Ovary (tissue), 9 donors: ENCODE measurements around the gene FTHL17. TPM values are rescaled to one million over a fixed set of nuclear protein-coding genes. Genes with fewer than 3 reads are reported as not detected.

ENCODE experiments used
- DNase-seq, 5 donors: peaks; one replicate each; pipeline ENCODE4 v3.0.0-alpha.2; 2019 to 2020
- H3K27ac ChIP-seq, 2 donors: fragments of 200-600 bp; one replicate each; pipeline versions ENCODE4 v1.5.1 to v1.8.0; 2019 to 2022
- H3K27me3 ChIP-seq: fragments of 200-600 bp; one replicate; pipeline ENCODE4 v1.8.0; 2022
- H3K36me3 ChIP-seq: fragments of 200-600 bp; sonication (generic); one replicate; pipeline ENCODE4 v1.5.1; 2019
- H3K4me1 ChIP-seq: one replicate; pipeline ENCODE4 v1.8.1; 2013; ENCODE audit warnings: mild to moderate bottlenecking, moderate library complexity; ENCODE audit not compliant: insufficient read depth
- H3K4me3 ChIP-seq: fragments of 200-600 bp; sonication (generic); one replicate; pipeline ENCODE4 v1.5.1; 2017
- H3K9me3 ChIP-seq, 2 donors: fragments of 200-600 bp in 1 of 2; sonication (generic) in 1 of 2; one replicate each; pipeline versions ENCODE4 v1.5.1 to v1.8.1; 2013 to 2019; ENCODE audit warnings: mild to moderate bottlenecking in 1 of 2, moderate library complexity in 1 of 2
- EP300 ChIP-seq: sonication (generic); formaldehyde crosslinking; IDR thresholded peaks from one replicate; pipeline ENCODE4 v1.6.1; 2017; ENCODE audit warnings: antibody characterized with exemption
- POLR2A ChIP-seq: fragments of 450-650 bp; IDR thresholded peaks from one replicate; pipeline ENCODE4 v1.6.1; 2017; ENCODE audit warnings: antibody characterized with exemption, mild to moderate bottlenecking, moderate library complexity
- WGBS, 3 donors: extraction: QIAGEN DNeasy Blood & Tissue Kit in 1 of 3; methylation state at CpG; one replicate each; pipeline versions ENCODE4 v1.1.5 to v1.1.7; 2013 to 2017; 5-methylcytosine and 5-hydroxymethylcytosine counted together
- intact Hi-C, 4 donors: fragments of 100-400 bp; cut with DNase I; formaldehyde crosslinking; loops; one replicate each; pipeline versions ENCODE4 v1.11.0 to v1.15.1; 2022 to 2023
- polyA plus RNA-seq, 2 donors: library from polyadenylated mRNA; stranded (reverse); fragments of 200-250 nt in 1 of 2; fragments of 350-450 nt in 1 of 2; fragmentation: Illumina TruSeq in 1 of 2; extraction: RNeasy Lipid Tissue Mini Kit (QIAGEN cat#74804) in 1 of 2; gene quantifications; one replicate each; pipeline ENCODE4 v1.2.3, GENCODE V29; 2013 to 2014
- total RNA-seq, 7 donors: library from RNA; depleted of rRNA in 2 of 7; stranded (reverse); fragments of >200 nt in 2 of 7; fragmentation: NEBNext Ultra II Directional in 3 of 7; extraction: Animal tissue kit (Norgen Biotek cat#: 25700) in 3 of 7; gene quantifications; one replicate each; pipeline versions ENCODE4 v1.1.0 to v1.2.4, GENCODE V29; 2016 to 2023
- TF ChIP-seq, protein P1 (sequence below), 3 donors: fragments of 450-650 bp in 2 of 3; fragments of 200-600 bp in 1 of 3; IDR thresholded peaks; one replicate each; pipeline versions ENCODE4 v1.5.1 to v1.8.0; 2016 to 2022; ENCODE audit warnings: antibody characterized with exemption in 3 of 3, mild to moderate bottlenecking in 1 of 3
- donor health status: DM: no; HTN: no; CAD: no; lungs with moderate emphysema.
- donor health status: DM: no; HTN: no; CAD: no.
- donor health status: Bipolar disorder and iron deficiency.
- donor health status: DM: yes; HTN: yes; CAD: no.
- donor health status: DM: no; HTN: no; CAD: no.
- donor health status: DM: yes; HTN: yes; CAD: no.

The FTHL17 gene
- total and polyA plus RNA-seq, 9 donors = not detected

DNA sequence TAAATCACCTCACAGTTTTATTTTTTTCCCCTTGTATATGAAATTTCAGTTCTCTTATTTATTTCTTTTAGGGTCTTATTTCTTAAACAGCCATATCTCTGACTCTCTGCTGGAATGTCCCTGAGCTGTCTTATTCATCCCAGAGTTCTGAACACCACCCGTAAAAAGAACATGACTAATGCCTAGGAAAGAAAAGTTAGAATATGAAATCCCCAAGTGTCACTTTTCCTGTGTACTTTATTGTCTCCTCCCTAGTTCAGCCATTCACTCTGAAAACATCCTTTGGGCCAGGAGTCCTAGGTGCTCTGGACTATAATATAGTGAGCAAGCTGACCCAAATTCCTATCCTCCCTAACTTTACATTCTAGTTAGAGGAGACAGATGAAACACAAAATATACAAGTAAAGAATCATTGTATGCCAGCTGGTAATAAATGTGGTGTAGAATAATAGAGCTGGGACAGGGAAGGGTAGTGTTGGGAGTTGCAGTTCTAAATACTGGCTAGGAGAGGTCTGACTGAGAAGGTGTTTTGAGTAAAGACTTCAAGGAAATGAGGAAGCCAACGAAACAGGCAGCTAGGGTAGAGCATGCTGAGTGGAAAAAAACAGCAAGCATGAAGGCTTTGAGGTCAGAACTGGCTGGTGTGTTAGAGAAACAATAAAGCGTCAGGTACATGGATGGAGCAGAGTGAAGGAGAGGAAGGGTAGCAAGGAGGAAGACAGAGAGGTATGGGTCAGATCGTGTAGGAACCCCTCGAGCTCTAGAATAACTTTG, 40.6 kb upstream of the FTHL17 start:
- intact Hi-C loops = no loop called here
- DNase-seq = no peak
- Histone ChIP-seq H3K4me1 (peaks cover 1% of the 10 kb centered on the region), H3K36me3 (no peaks in the 10 kb centered on the region), H3K9me3 (no peaks in the 10 kb centered on the region), H3K4me3 (no peak overlapping the region), H3K27me3 (no peaks in the 10 kb centered on the region), H3K27ac (no peak overlapping the region)
- TF ChIP-seq, protein P1, sequence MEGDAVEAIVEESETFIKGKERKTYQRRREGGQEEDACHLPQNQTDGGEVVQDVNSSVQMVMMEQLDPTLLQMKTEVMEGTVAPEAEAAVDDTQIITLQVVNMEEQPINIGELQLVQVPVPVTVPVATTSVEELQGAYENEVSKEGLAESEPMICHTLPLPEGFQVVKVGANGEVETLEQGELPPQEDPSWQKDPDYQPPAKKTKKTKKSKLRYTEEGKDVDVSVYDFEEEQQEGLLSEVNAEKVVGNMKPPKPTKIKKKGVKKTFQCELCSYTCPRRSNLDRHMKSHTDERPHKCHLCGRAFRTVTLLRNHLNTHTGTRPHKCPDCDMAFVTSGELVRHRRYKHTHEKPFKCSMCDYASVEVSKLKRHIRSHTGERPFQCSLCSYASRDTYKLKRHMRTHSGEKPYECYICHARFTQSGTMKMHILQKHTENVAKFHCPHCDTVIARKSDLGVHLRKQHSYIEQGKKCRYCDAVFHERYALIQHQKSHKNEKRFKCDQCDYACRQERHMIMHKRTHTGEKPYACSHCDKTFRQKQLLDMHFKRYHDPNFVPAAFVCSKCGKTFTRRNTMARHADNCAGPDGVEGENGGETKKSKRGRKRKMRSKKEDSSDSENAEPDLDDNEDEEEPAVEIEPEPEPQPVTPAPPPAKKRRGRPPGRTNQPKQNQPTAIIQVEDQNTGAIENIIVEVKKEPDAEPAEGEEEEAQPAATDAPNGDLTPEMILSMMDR (IDR thresholded peaks at IDR 0.05) = no peak
- TF ChIP-seq POLR2A (no peak), EP300 (no peak)
- 69 to 72% (median 71%) methylated on average over 5 of the region's 5 CpGs for WGBS, 3 donors

DNA sequence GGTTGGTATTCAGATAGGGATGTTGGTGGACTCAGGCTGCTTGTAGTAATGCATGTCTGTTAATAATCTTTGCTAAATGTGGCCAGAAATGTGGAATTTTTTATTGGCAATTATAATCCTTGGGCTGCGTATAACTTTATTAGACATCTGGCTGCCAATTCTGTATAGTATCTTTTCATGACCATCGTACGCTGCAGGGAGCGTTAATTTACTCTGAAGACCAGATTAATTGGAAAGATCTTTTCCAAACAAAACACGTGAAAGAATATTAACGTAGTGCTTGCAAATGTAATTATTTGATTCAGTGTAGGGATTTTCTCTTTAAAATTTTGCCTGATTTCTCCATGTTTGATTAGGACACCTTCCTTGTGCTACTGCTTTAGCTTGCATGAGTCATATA, 38.8 kb upstream of the FTHL17 start:
- Histone ChIP-seq H3K4me1 (peaks cover 1% of the 10 kb centered on the region), H3K4me3 (no peak overlapping the region), H3K36me3 (no peaks in the 10 kb centered on the region), H3K9me3 (no peaks in the 10 kb centered on the region), H3K27me3 (no peaks in the 10 kb centered on the region), H3K27ac (no peak overlapping the region)
- WGBS, 3 donors = 79 to 87% (median 85%) methylated on average over 6 of the region's 6 CpGs
- TF ChIP-seq EP300 (no peak), POLR2A (no peak)
- TF ChIP-seq, protein P1 (IDR thresholded peaks at IDR 0.05) = no peak
- intact Hi-C loops = no loop called here
- no peak for DNase-seq

DNA sequence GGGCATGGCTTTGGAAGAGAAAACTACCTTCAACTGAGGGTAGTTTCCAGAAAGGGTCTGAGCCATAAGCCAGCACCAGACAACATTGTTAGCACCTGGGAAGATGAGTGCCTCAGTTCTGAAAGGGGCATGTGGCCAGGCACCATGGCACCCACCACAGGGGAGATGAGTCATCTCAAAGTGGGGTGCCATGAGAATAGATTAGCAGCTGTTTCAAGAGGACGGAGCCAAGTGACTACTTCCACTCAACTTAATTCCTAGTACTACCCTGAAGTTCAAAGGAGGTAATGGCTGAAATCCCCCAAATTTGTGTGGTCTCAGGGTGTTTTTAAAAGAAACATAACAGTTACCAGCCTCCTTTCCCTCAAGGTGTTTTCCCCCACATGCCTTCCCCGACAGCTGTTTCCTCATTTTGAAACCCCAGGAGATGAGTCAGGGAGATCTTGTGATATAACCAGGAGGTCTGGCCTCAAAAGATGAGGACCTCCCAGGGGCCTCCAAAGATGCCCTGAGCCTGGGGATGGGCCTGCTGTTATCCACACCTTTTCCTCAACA, 27.8 kb upstream of the FTHL17 start:
- Histone ChIP-seq H3K9me3 (no peaks in the 10 kb centered on the region), H3K27ac (no peak overlapping the region), H3K4me3 (no peak overlapping the region), H3K27me3 (no peaks in the 10 kb centered on the region), H3K4me1 (no peaks in the 10 kb centered on the region), H3K36me3 (no peaks in the 10 kb centered on the region)
- TF ChIP-seq POLR2A (no peak), EP300 (no peak)
- TF ChIP-seq, protein P1 (IDR thresholded peaks at IDR 0.05) = no peak
- 82 to 86% (median 84%) methylated on average over 2 of the region's 2 CpGs for WGBS, 3 donors
- intact Hi-C loops = no loop called here
- no peak for DNase-seq

DNA sequence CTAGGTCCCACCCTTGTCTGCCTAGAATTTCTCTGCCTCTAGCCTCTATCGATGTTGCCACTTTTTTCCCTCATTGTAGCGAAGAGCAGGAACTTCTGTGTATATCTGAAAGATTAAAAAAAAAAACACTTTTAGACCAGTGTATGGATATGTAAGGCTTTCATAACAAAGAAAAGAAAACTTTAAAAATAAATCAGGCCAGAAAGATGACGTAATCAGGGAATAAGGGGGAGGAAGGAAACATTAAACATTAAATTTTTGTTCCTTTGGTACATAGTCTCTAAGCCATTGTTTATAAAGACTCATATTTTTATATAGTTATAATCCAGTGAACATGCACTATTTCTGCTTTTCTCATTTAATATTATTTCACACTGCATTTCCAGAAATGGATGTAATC, 26.2 kb upstream of the FTHL17 start:
- Histone ChIP-seq H3K9me3 (no peaks in the 10 kb centered on the region), H3K4me3 (no peak overlapping the region), H3K36me3 (no peaks in the 10 kb centered on the region), H3K27me3 (no peaks in the 10 kb centered on the region), H3K4me1 (no peaks in the 10 kb centered on the region), H3K27ac (no peak overlapping the region)
- no peak for DNase-seq
- intact Hi-C loops = no loop called here
- TF ChIP-seq POLR2A = no peak
- TF ChIP-seq, protein P1 (IDR thresholded peaks at IDR 0.05) = no peak
- no peak for TF ChIP-seq EP300
- WGBS, 3 donors = 53 to 60% (median 56%) methylated on average over 3 of the region's 3 CpGs
